ENCODE results near the gene SLC5A9. TPM values are rescaled to one million over a fixed set of nuclear protein-coding genes. Genes with fewer than 3 reads are reported as not detected.

The SLC5A9 gene
- total and polyA plus RNA-seq, 10 of the 15 experiments (the other 5 are each of a cell fraction or from before 2014, with no cell fraction given) = 0.03 TPM; not detected in 9

GRCh38 chr1:48208251-48208650 lies 14.3 kb upstream of the SLC5A9 start:
- no peak for DNase-seq (ENCODE audit: low read depth, low spot score)
- in situ Hi-C loops (cut with MboI) (no loop called here), intact Hi-C loops (cut with micrococcal nuclease; ENCODE audit: unreplicated experiment) (no loop called here)
- Histone ChIP-seq H3K4me3 (no peak overlapping the region), H2AFZ (ENCODE audit: control insufficient read depth, low read depth, low read length) (no peak overlapping the region), H3K4me2 (ENCODE audit: control insufficient read depth, insufficient read depth) (no peak overlapping the region), H3K27me3 (replicated peaks in 1 of 2; ENCODE audit: control insufficient read depth in 2 of 2, insufficient read depth in 2 of 2, low read length in 1 of 2) (no peaks in the 10 kb centered on the region), H4K20me1 (ENCODE audit: control insufficient read depth, insufficient read depth) (no peaks in the 10 kb centered on the region), H3K27ac (ENCODE audit: control insufficient read depth, insufficient read depth) (no peak overlapping the region), H3K4me1 (ENCODE audit: control insufficient read depth, insufficient read depth, low read length) (no peaks in the 10 kb centered on the region), H3K9ac (ENCODE audit: control insufficient read depth, insufficient read depth, low read length) (no peak overlapping the region), H3K36me3 (ENCODE audit: control insufficient read depth in 2 of 2, insufficient read depth in 2 of 2, low read length in 1 of 2) (no peaks in the 10 kb centered on the region), H3K79me2 (ENCODE audit: control insufficient read depth, insufficient read depth, low read length) (no peaks in the 10 kb centered on the region), H3K9me3 (replicated peaks; ENCODE audit: control insufficient read depth, insufficient read depth, low read length) (no peaks in the 10 kb centered on the region)
- ChIA-PET RAD21 (ENCODE audit: unreplicated experiment) (no interaction called here), SMC1A (ENCODE audit: uncharacterized antibody, unreplicated experiment) (no interaction called here), CTCF (interaction anchor here (0.7 kb wide), 1 partner anchor 101 kb away, joined by 3 read pairs; no protein-coding TSS in a partner anchor), POLR2A (no interaction called here)
- FAIRE-seq = no peak
- ATAC-seq = no peak
- TF ChIP-seq CHD1 (IDR thresholded peaks at IDR 0.05; ENCODE audit: low read depth, low read length) (no peak), RCOR1 (conservative IDR thresholded peaks at IDR 0.05; ENCODE audit: low read depth, low read length) (no peak), TCF3 (IDR thresholded peaks at IDR 0.05; ENCODE audit: borderline replicate concordance, insufficient read depth, low read depth, low read length) (no peak), YBX1 (IDR thresholded peaks at IDR 0.05) (no peak), E2F8 (IDR thresholded peaks at IDR 0.05; ENCODE audit: low read depth, partially characterized antibody) (no peak), NR2F1 (conservative IDR thresholded peaks at IDR 0.05) (no peak), NKRF (conservative IDR thresholded peaks at IDR 0.05) (no peak)
- no TSS peak for BruUV-seq (replicated peaks)
- WGBS (ENCODE audit: insufficient coverage, insufficient replicate concordance, low lambda C conversion rate, missing lambda C conversion rate) = 48% methylated on average over 12 of the region's 12 CpGs
